Activated CD8-positive, alpha-beta memory T cell treated with anti-CD3 and anti-CD28 coated beads, Interleukin-2, amount 50 U/mL, for 24 hours (primary cell): Measurements from ENCODE around the gene KRTAP9-8.
"Not testable (repeated sequence)": the region's sequence is repeated elsewhere in the genome, so short reads cannot be mapped to it uniquely, and the experiment has no call there.

Experiments used
- DNase-seq: peaks from one replicate; pipeline ENCODE4 v3.0.0-alpha.2; 2020; ENCODE audit errors: extremely low read depth

The KRTAP9-8 gene

GRCh38 chr17:41237949-41238437 lies at the start of gene KRTAP9-8:
TSS of gene KRTAP9-8 (plus strand) at chr17:41237999. CDS start at chr17:41238052, 53 bp downstream.
- not testable (repeated sequence) for DNase-seq

- DNase-seq: not testable (repeated sequence)
These were observed 47.9 kb upstream of the KRTAP9-8 start, which contains the start of gene KRTAP9-1 for GRCh38 chr17:41189837-41190318. TSS of gene KRTAP9-1 (plus strand) at chr17:41189887. CDS start at chr17:41189887, 0 bp downstream.

GRCh38 chr17:41190328-41190727 lies 47.5 kb upstream of the KRTAP9-8 start:
- DNase-seq: no peak

GRCh38 chr17:41196068-41196467 lies 41.7 kb upstream of the KRTAP9-8 start:
- DNase-seq: no peak

GRCh38 chr17:41199421-41200078 lies 38.2 kb upstream of the KRTAP9-8 start:
- no peak for DNase-seq

GRCh38 chr17:41211845-41212466 lies 25.8 kb upstream of the KRTAP9-8 start:
- no peak for DNase-seq

- DNase-seq: no peak
These were observed 25.2 kb upstream of the KRTAP9-8 start for GRCh38 chr17:41212524-41213169.

- DNase-seq: no peak
These were observed 22.1 kb upstream of the KRTAP9-8 start for GRCh38 chr17:41215681-41216080.

GRCh38 chr17:41223821-41224220 lies 14.0 kb upstream of the KRTAP9-8 start:
- no peak for DNase-seq

GRCh38 chr17:41226051-41226450 lies 11.7 kb upstream of the KRTAP9-8 start:
- DNase-seq: no peak

GRCh38 chr17:41226598-41227095 lies 11.2 kb upstream of the KRTAP9-8 start, which contains the start of gene KRTAP9-2:
TSS of gene KRTAP9-2 (plus strand) at chr17:41226648. CDS start at chr17:41226655, 7 bp downstream.
- DNase-seq: not testable (repeated sequence)

GRCh38 chr17:41230094-41230493 lies 7.7 kb upstream of the KRTAP9-8 start:
- DNase-seq: no peak

GRCh38 chr17:41231731-41232130 lies 6.1 kb upstream of the KRTAP9-8 start:
- DNase-seq: no peak

GRCh38 chr17:41232399-41233105 lies 5.2 kb upstream of the KRTAP9-8 start, which contains the start of gene KRTAP9-3:
TSS of gene KRTAP9-3 (plus strand) at chr17:41232449. CDS start at chr17:41232502, 53 bp downstream.
- not testable (repeated sequence) for DNase-seq

- not testable (repeated sequence) for DNase-seq
These were observed 683 bp upstream of the KRTAP9-8 start for GRCh38 chr17:41237116-41237515.

GRCh38 chr17:41246995-41247787 lies 9.4 kb downstream of the KRTAP9-8 start:
- DNase-seq: not testable (repeated sequence)

- DNase-seq: not testable (repeated sequence)
These were observed 11.9 kb downstream of the KRTAP9-8 start, which contains the start of gene KRTAP9-4 for GRCh38 chr17:41249637-41250240. TSS of gene KRTAP9-4 (plus strand) at chr17:41249687. CDS start at chr17:41249721, 34 bp downstream.

- DNase-seq: no peak
These were observed 13.5 kb downstream of the KRTAP9-8 start for GRCh38 chr17:41251261-41251660.

GRCh38 chr17:41254861-41255260 lies 17.1 kb downstream of the KRTAP9-8 start:
- no peak for DNase-seq
